Neural progenitor cell (in vitro differentiated cells): ENCODE measurements around the gene SLC7A6OS. TPM values are rescaled to one million over a fixed set of nuclear protein-coding genes. Genes with fewer than 3 reads are reported as not detected.

Experiments used
- DNase-seq: peaks from one replicate; pipeline ENCODE4 v3.0.0-alpha.2; 2016; ENCODE audit warnings: low spot score
- H2AFZ ChIP-seq: fragments of 200-600 bp; sonication (generic); replicated peaks from 2 replicates; pipeline ENCODE4 v1.6.1; 2016; ENCODE audit warnings: antibody characterized with exemption
- H3F3A ChIP-seq: fragments of 200-600 bp; sonication (generic); 2 replicates; pipeline ENCODE4 v1.6.1; 2016; ENCODE audit warnings: antibody characterized with exemption, low read depth
- H3K27ac ChIP-seq: fragments of 200-600 bp; sonication (generic); 2 replicates; pipeline ENCODE4 v1.5.1; 2016; ENCODE audit warnings: mild to moderate bottlenecking
- H3K27me3 ChIP-seq: fragments of 200-600 bp; sonication (generic); 2 replicates; pipeline ENCODE4 v1.6.1; 2016; ENCODE audit warnings: mild to moderate bottlenecking, moderate library complexity
- H3K36me3 ChIP-seq: fragments of 200-600 bp; sonication (generic); 2 replicates; pipeline ENCODE4 v1.5.1; 2016
- H3K4me1 ChIP-seq: fragments of 200-600 bp; sonication (generic); 2 replicates; pipeline ENCODE4 v1.6.1; 2016; ENCODE audit warnings: mixed run types
- H3K4me2 ChIP-seq: fragments of 200-600 bp; sonication (generic); 2 replicates; pipeline ENCODE4 v1.6.1; 2016
- H3K4me3 ChIP-seq: fragments of 200-600 bp; sonication (generic); 2 replicates; pipeline ENCODE4 v1.5.1; 2016
- H3K79me2 ChIP-seq: fragments of 200-600 bp; sonication (generic); 2 replicates; pipeline ENCODE4 v1.6.1; 2016; ENCODE audit warnings: low read depth
- H3K9ac ChIP-seq: fragments of 200-600 bp; sonication (generic); 2 replicates; pipeline ENCODE4 v1.6.1; 2016
- H3K9me3 ChIP-seq: fragments of 200-600 bp; sonication (generic); 2 replicates; pipeline ENCODE4 v1.5.1; 2016; ENCODE audit warnings: low read depth
- H4K20me1 ChIP-seq: fragments of 200-600 bp; sonication (generic); 2 replicates; pipeline ENCODE4 v1.6.1; 2016; ENCODE audit warnings: low read depth
- H3K27ac Mint-ChIP-seq: 3 replicates; pipeline ENCODE4 v1.8.0; 2021; ENCODE audit warnings: mixed read lengths
- H3K27me3 Mint-ChIP-seq: 2 replicates; pipeline ENCODE4 v1.8.0; 2022; ENCODE audit warnings: low read depth, mild to moderate bottlenecking, inconsistent platforms, moderate library complexity, mixed read lengths; ENCODE audit not compliant: insufficient read depth
- H3K36me3 Mint-ChIP-seq: 3 replicates; pipeline ENCODE4 v1.8.0; 2021; ENCODE audit warnings: mixed read lengths
- H3K4me1 Mint-ChIP-seq: 3 replicates; pipeline ENCODE4 v1.8.0; 2021; ENCODE audit warnings: mixed read lengths
- H3K4me3 Mint-ChIP-seq: 3 replicates; pipeline ENCODE4 v1.8.0; 2021; ENCODE audit warnings: mild to moderate bottlenecking, moderate library complexity, mixed read lengths
- H3K9me3 Mint-ChIP-seq: 3 replicates; pipeline ENCODE4 v1.8.0; 2020; ENCODE audit warnings: mixed read lengths
- CTCF ChIP-seq: fragments of 200-600 bp; sonication (generic); IDR thresholded peaks from 2 replicates; pipeline ENCODE4 v1.5.1; 2017; ENCODE audit warnings: antibody characterized with exemption, mild to moderate bottlenecking
- EZH2 ChIP-seq: fragments of 200-600 bp; sonication (generic); IDR thresholded peaks from 2 replicates; pipeline ENCODE4 v1.6.1; 2017; ENCODE audit warnings: antibody characterized with exemption, mild to moderate bottlenecking, moderate library complexity
- EZH2phosphoT487 ChIP-seq: fragments of 200-600 bp; sonication (generic); IDR thresholded peaks from 2 replicates; pipeline ENCODE4 v1.6.1; 2017; ENCODE audit warnings: antibody characterized with exemption
- total RNA-seq: library from RNA; depleted of rRNA; stranded (reverse); fragments of >200 nt; gene quantifications from 2 replicates; pipeline ENCODE4 v1.2.3, GENCODE V29; 2015; ENCODE audit warnings: low replicate concordance

SLC7A6OS gene
- total RNA-seq, 1 donor from 2014 or later = 18.7 TPM

- no peaks in the 10 kb centered on the region for H3K36me3 ChIP-seq
- TF ChIP-seq EZH2phosphoT487 (no peak), EZH2 (no peak), CTCF (no peak)
- no peak for DNase-seq
- no peaks in the 10 kb centered on the region for H3K79me2 ChIP-seq
- no peak overlapping the region for H3K27ac ChIP-seq
- no peak overlapping the region for H3K9ac ChIP-seq
- H3K9me3 Mint-ChIP-seq = no peaks in the 10 kb centered on the region
- H3F3A ChIP-seq = no peaks in the 10 kb centered on the region
- no peaks in the 10 kb centered on the region for H3K4me1 ChIP-seq
- H3K4me1 Mint-ChIP-seq = peaks cover 12% of the 10 kb centered on the region
- no peaks in the 10 kb centered on the region for H4K20me1 ChIP-seq
- peaks cover 2% of the 10 kb centered on the region for H3K36me3 Mint-ChIP-seq
- H3K9me3 ChIP-seq = no peaks in the 10 kb centered on the region
- peaks cover 3% of the 10 kb centered on the region for H3K27me3 Mint-ChIP-seq
- H3K4me3 Mint-ChIP-seq = no peak overlapping the region
- H3K27ac Mint-ChIP-seq = no peak overlapping the region
- no peak overlapping the region for H3K4me2 ChIP-seq
- no peak overlapping the region for H3K4me3 ChIP-seq
- H2AFZ ChIP-seq = no peak overlapping the region
- H3K27me3 ChIP-seq = no peaks in the 10 kb centered on the region
Measured at GRCh38 chr16:68255712-68256111, 55.0 kb downstream of the SLC7A6OS start.

GRCh38 chr16:68253721-68254120, 57.0 kb downstream of the SLC7A6OS start:
- no peak overlapping the region for H3K4me2 ChIP-seq
- H3K36me3 ChIP-seq = no peaks in the 10 kb centered on the region
- peaks cover 3% of the 10 kb centered on the region for H3K27me3 Mint-ChIP-seq
- H3K27ac Mint-ChIP-seq = peak overlapping the region; percentile 73
- no peak overlapping the region for H2AFZ ChIP-seq
- no peak overlapping the region for H3K4me3 Mint-ChIP-seq
- H3K36me3 Mint-ChIP-seq = peaks cover 7% of the 10 kb centered on the region
- no peak for DNase-seq
- no peak overlapping the region for H3K27ac ChIP-seq
- no peaks in the 10 kb centered on the region for H3K4me1 ChIP-seq
- no peak overlapping the region for H3K4me3 ChIP-seq
- H3K9ac ChIP-seq = no peak overlapping the region
- H3K4me1 Mint-ChIP-seq = peaks cover 14% of the 10 kb centered on the region
- H3F3A ChIP-seq = no peaks in the 10 kb centered on the region
- TF ChIP-seq CTCF (no peak), EZH2phosphoT487 (no peak), EZH2 (no peak)
- H4K20me1 ChIP-seq = no peaks in the 10 kb centered on the region
- H3K79me2 ChIP-seq = no peaks in the 10 kb centered on the region
- no peaks in the 10 kb centered on the region for H3K9me3 Mint-ChIP-seq
- H3K9me3 ChIP-seq = no peaks in the 10 kb centered on the region
- no peaks in the 10 kb centered on the region for H3K27me3 ChIP-seq

- H3K36me3 Mint-ChIP-seq = peaks cover 7% of the 10 kb centered on the region
- Histone ChIP-seq H3K9me3 (no peaks in the 10 kb centered on the region), H3K27me3 (no peaks in the 10 kb centered on the region), H4K20me1 (no peaks in the 10 kb centered on the region), H3K4me3 (no peak overlapping the region), H2AFZ (no peak overlapping the region), H3K79me2 (no peaks in the 10 kb centered on the region), H3K4me1 (no peaks in the 10 kb centered on the region), H3K27ac (no peak overlapping the region), H3F3A (no peaks in the 10 kb centered on the region), H3K4me2 (no peak overlapping the region), H3K36me3 (no peaks in the 10 kb centered on the region), H3K9ac (no peak overlapping the region)
- H3K4me3 Mint-ChIP-seq = no peak overlapping the region
- no peak for DNase-seq
- TF ChIP-seq EZH2 (no peak), EZH2phosphoT487 (no peak), CTCF (no peak)
- peaks cover 6% of the 10 kb centered on the region for H3K27me3 Mint-ChIP-seq
- no peak overlapping the region for H3K27ac Mint-ChIP-seq
- peaks cover 4% of the 10 kb centered on the region for H3K4me1 Mint-ChIP-seq
- H3K9me3 Mint-ChIP-seq = no peaks in the 10 kb centered on the region
Measured at GRCh38 chr16:68252383-68252782, 58.4 kb downstream of the SLC7A6OS start.
